PC-3 (cell line): ENCODE results near the gene PCED1A.

Experiments
- CTCF ChIP-seq: fragments of 300-600 bp; sonication (generic); conservative IDR thresholded peaks from 2 replicates; pipeline ENCODE4 v1.5.1; 2017; ENCODE audit warnings: antibody characterized with exemption, low read depth, mild to moderate bottlenecking, low read length
- EZH2phosphoT487 ChIP-seq: fragments of 300-600 bp; sonication (generic); IDR thresholded peaks from 2 replicates; pipeline ENCODE4 v1.6.1; 2018; ENCODE audit warnings: mild to moderate bottlenecking, antibody characterized with exemption, low read length, borderline replicate concordance

GRCh38 chr20:2806351-2806701 is 34.1 kb downstream of the PCED1A start:
- TF ChIP-seq CTCF (no peak), EZH2phosphoT487 (no peak)
